Right forelimb (tissue), 1 donor: ENCODE results near the gene KCNIP1.
A peak's percentile ranks its signal among the peaks of the same experiment; 100 is the strongest.

Source experiments
- DNase-seq: peaks from one replicate; pipeline ENCODE4 v3.0.0-alpha.2; 2018

Gene KCNIP1

GRCh38 chr5:170571281-170571731 lies 67.5 kb downstream of the KCNIP1 start:
- DNase-seq = no peak

GRCh38 chr5:170571875-170572852 lies 68.3 kb downstream of the KCNIP1 start:
- peak; percentile 65 for DNase-seq

GRCh38 chr5:170573114-170573513 lies 69.3 kb downstream of the KCNIP1 start:
- no peak for DNase-seq

GRCh38 chr5:170573660-170574059 lies 69.8 kb downstream of the KCNIP1 start:
- DNase-seq = no peak

- DNase-seq = no peak
Observed at GRCh38 chr5:170576602-170577535, 73.0 kb downstream of the KCNIP1 start.

GRCh38 chr5:170579601-170580000 lies 75.8 kb downstream of the KCNIP1 start:
- no peak for DNase-seq

GRCh38 chr5:170581211-170581610 lies 77.4 kb downstream of the KCNIP1 start:
- DNase-seq = no peak

GRCh38 chr5:170582644-170583330 lies 79.0 kb downstream of the KCNIP1 start:
- no peak for DNase-seq

- DNase-seq = no peak
Observed at GRCh38 chr5:170584003-170584402, 80.2 kb downstream of the KCNIP1 start.

- no peak for DNase-seq
Observed at GRCh38 chr5:170584450-170585058, 80.7 kb downstream of the KCNIP1 start.

GRCh38 chr5:170585273-170585948 lies 81.6 kb downstream of the KCNIP1 start:
- no peak for DNase-seq

- DNase-seq = no peak
Observed at GRCh38 chr5:170587808-170588207, 84.0 kb downstream of the KCNIP1 start.

GRCh38 chr5:170589643-170590042 lies 85.8 kb downstream of the KCNIP1 start:
- DNase-seq = no peak

- DNase-seq = no peak
Observed at GRCh38 chr5:170590566-170590965, 86.7 kb downstream of the KCNIP1 start.

GRCh38 chr5:170591054-170591453 lies 87.2 kb downstream of the KCNIP1 start:
- DNase-seq = no peak

GRCh38 chr5:170596482-170597044 lies 92.7 kb downstream of the KCNIP1 start:
- DNase-seq = no peak

GRCh38 chr5:170597109-170597751 lies 93.4 kb downstream of the KCNIP1 start:
- no peak for DNase-seq

GRCh38 chr5:170597872-170598271 lies 94.1 kb downstream of the KCNIP1 start:
- peak; percentile 65 for DNase-seq

GRCh38 chr5:170599756-170600155 lies 95.9 kb downstream of the KCNIP1 start:
- DNase-seq = no peak

GRCh38 chr5:170601619-170602018 lies 97.8 kb downstream of the KCNIP1 start:
- no peak for DNase-seq

- DNase-seq = no peak
Observed at GRCh38 chr5:170603109-170603508, 99.3 kb downstream of the KCNIP1 start.
